Esophagus (tissue), 2 donors: Measurements from ENCODE around the gene FGF9. TPM values are rescaled to one million over a fixed set of nuclear protein-coding genes. Genes with fewer than 3 reads are reported as not detected.

Experiments used
- H3K27ac ChIP-seq, 2 donors: one replicate each; pipeline ENCODE4 v1.5.1; 2013; ENCODE audit warnings: low read depth in 2 of 2, mild to moderate bottlenecking in 2 of 2, inconsistent platforms in 1 of 2, low read length in 1 of 2, moderate library complexity in 1 of 2
- H3K27me3 ChIP-seq, 2 donors: one replicate each; pipeline ENCODE4 v1.6.1; 2013; ENCODE audit warnings: low read length in 2 of 2, control low read depth in 1 of 2, mild to moderate bottlenecking in 1 of 2; ENCODE audit not compliant: insufficient read depth in 2 of 2, control insufficient read depth in 1 of 2
- H3K36me3 ChIP-seq, 2 donors: one replicate each; pipeline ENCODE4 v1.6.1; 2013; ENCODE audit warnings: low read length in 1 of 2; ENCODE audit not compliant: control insufficient read depth in 2 of 2, insufficient read depth in 2 of 2
- H3K4me1 ChIP-seq, 2 donors: one replicate each; pipeline ENCODE4 v1.6.1; 2013; ENCODE audit warnings: low read length in 1 of 2; ENCODE audit not compliant: control insufficient read depth in 2 of 2, insufficient read depth in 2 of 2
- H3K4me3 ChIP-seq, 2 donors: one replicate each; pipeline ENCODE4 v1.5.1; 2013; ENCODE audit warnings: low read length in 2 of 2, mild to moderate bottlenecking in 2 of 2, low read depth in 1 of 2, moderate library complexity in 1 of 2
- H3K9me3 ChIP-seq, 2 donors: one replicate each; pipeline ENCODE4 v1.6.1; 2013; ENCODE audit warnings: mild to moderate bottlenecking in 2 of 2, low read depth in 1 of 2, low read length in 1 of 2, moderate library complexity in 1 of 2; ENCODE audit not compliant: control insufficient read depth in 2 of 2, insufficient read depth in 1 of 2
- WGBS, 2 donors: extraction: QIAGEN DNeasy Blood & Tissue Kit; methylation state at CpG; one replicate each; pipeline ENCODE4 v1.1.7; 2013; 5-methylcytosine and 5-hydroxymethylcytosine counted together
- polyA plus RNA-seq, 2 donors: library from polyadenylated mRNA; stranded (reverse); fragments of 200-250 nt; gene quantifications; one replicate each; pipeline ENCODE4 v1.2.3, GENCODE V29; 2013
- donor health status: healthy with polysubstance abuse.
- donor health status: Bipolar disorder and iron deficiency.

FGF9 gene
- polyA plus RNA-seq, 2 donors = 0.02 TPM

GRCh38 chr13:21659087-21659486 lies 11.8 kb upstream of the FGF9 start:
- 57 to 64% methylated on average over 6 of the region's 6 CpGs for WGBS, 2 donors
- Histone ChIP-seq H3K4me1 (no peaks in the 10 kb centered on the region), H3K4me3 (no peak overlapping the region), H3K36me3 (no peaks in the 10 kb centered on the region), H3K27ac (no peak overlapping the region), H3K27me3 (no peaks in the 10 kb centered on the region), H3K9me3 (no peaks in the 10 kb centered on the region)

DNA sequence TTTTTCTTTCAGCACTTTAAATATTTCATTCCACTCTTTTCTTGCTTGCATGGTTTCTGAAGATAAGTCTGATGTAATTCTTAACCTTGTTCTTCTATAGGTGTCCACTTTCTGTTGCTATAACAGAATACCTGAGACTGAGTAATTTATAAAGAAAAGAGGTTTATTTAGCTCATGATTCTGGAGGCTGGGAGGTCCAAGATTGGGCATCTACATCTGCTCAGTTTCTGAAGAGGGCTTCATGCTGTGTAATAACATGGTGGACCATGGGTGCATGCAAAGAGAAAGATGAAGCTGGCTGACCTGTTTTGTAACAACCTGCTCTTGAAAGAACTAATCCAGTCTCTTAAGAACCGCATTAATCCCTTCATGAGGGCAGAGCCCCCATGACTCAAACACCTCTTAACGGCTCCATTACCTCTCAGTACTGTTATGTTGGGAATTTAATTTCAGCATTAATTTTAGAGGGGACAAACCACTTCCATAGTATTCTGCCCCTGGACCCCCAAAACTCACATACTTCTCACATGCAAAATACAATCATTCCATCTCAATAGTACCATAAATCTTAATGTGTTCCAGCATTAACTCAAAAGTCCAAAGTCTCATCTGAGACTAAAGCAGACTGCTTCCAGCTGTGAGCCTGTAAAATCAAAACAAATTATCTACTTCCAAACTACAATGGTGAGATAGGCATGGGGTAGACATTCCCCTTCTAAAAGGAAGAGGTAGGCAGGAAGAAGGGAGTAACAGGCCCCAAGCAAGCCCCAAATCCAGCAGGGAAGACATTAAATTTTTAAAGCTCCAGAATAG lies 9.6 kb upstream of the FGF9 start:
- Histone ChIP-seq H3K27ac (no peak overlapping the region), H3K36me3 (no peaks in the 10 kb centered on the region), H3K4me1 (no peaks in the 10 kb centered on the region), H3K4me3 (no peak overlapping the region), H3K9me3 (no peaks in the 10 kb centered on the region), H3K27me3 (no peaks in the 10 kb centered on the region)
- WGBS, 2 donors = 78 to 88% methylated on average over 2 of the region's 2 CpGs

DNA sequence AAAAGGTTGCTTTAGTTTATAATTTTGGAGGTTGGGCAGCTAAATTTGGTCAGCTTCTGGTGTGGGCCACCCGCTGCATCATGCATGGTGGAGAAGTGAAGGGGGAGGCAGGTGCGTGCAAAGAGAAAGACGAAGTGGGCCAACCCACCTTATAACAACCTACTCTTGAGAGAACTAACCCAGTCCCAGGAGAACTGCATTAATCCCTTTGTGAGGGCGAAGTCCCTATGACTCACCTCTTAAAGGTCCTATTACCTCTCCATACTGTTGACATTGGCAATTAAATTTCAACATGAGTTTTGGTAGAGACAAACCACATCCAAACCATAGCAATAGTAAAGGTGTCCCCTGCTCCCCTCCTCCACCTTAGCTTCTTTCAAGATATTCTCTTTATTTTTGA lies 7.7 kb upstream of the FGF9 start:
- Histone ChIP-seq H3K27ac (no peak overlapping the region), H3K36me3 (no peaks in the 10 kb centered on the region), H3K4me3 (no peak overlapping the region), H3K4me1 (no peaks in the 10 kb centered on the region), H3K27me3 (no peaks in the 10 kb centered on the region), H3K9me3 (no peaks in the 10 kb centered on the region)
- WGBS, 2 donors = 78 to 79% methylated on average over 4 of the region's 4 CpGs

DNA sequence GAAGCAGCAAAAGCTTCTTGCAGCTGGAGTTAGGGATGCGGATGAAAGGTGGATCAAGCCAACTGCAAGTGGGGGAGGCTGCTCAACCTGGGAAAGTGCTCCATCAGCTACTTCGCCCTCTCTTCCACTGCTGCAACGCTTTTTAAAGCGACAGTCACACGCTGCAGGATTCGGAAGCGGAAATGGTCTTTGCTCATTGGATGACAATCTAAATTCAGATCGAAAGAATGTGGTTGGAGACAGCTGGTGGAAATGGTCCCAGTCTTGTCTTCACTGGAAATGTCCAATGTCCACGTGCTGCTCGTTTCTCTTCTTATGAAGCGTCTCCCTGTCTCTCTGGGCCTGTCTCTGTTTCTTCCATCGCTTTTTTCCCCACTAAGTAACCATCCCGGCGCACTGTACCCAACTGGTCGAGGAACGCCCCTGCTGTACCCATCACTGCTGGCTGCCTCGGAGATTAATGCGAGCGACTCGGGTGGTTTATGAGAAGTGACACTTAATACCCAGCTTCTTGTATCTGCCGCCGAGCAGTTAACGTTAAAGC lies 2.1 kb upstream of the FGF9 start:
- Histone ChIP-seq H3K4me1 (peaks cover 0 to 6% of the 10 kb centered on the region in 2 donors), H3K9me3 (no peaks in the 10 kb centered on the region), H3K27me3 (peaks cover 0 to 14% of the 10 kb centered on the region in 2 donors), H3K36me3 (no peaks in the 10 kb centered on the region), H3K27ac (no peak overlapping the region), H3K4me3 (peak overlapping the region; percentile 59 to 60)
- WGBS, 2 donors = 19 to 25% methylated on average over 23 of the region's 23 CpGs

DNA sequence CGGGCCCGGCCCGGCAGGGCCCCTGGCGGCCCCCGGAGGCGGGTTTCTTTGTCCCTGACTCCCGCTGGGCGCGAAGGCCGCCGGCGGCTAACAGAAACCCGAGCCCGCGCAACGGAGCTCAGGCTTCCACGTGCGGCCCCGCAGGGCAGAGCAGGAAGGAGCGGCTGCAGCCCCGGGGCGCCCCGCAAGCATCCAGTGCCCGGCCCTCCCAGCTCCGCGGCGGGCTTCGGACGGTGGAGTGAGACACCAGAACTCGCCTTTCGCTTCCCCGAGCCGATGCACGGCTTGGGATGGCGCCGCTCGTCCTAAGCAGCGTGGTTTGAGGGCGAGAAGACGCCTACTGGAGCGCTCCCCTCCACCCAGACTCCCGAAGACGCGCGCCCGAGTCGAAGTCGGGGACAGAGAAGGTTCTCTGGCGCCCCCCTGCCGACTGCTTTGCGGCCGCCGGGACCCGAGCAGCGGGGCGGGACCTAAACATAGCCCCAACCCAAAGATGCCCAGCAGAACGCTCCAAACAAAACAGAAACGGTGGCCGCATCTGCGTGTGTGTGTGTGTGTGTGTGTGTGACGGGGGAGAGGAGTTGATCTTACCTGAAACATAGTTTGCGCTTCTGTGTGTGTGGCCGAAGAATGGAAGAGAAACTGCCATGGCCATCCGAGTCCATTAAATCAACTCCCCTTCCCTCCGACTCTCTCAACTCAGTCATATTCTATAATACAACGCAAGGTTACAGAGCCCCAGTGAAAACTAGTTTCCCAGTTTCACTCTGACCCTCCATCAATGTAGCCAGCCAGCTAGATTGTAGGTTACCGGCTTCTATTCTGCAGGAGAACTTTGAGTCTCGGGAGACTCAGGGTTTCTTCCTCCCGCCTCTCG lies 629 bp upstream of the FGF9 start:
- Histone ChIP-seq H3K4me3 (peak overlapping the region; percentile 59 to 60), H3K27me3 (peaks cover 0 to 22% of the 10 kb centered on the region in 2 donors), H3K4me1 (peaks cover 2 to 11% of the 10 kb centered on the region in 2 donors), H3K27ac (no peak overlapping the region), H3K36me3 (no peaks in the 10 kb centered on the region), H3K9me3 (no peaks in the 10 kb centered on the region)
- WGBS, 2 donors = 0 to 1% methylated on average over 58 to 70 of the region's 70 CpGs

DNA sequence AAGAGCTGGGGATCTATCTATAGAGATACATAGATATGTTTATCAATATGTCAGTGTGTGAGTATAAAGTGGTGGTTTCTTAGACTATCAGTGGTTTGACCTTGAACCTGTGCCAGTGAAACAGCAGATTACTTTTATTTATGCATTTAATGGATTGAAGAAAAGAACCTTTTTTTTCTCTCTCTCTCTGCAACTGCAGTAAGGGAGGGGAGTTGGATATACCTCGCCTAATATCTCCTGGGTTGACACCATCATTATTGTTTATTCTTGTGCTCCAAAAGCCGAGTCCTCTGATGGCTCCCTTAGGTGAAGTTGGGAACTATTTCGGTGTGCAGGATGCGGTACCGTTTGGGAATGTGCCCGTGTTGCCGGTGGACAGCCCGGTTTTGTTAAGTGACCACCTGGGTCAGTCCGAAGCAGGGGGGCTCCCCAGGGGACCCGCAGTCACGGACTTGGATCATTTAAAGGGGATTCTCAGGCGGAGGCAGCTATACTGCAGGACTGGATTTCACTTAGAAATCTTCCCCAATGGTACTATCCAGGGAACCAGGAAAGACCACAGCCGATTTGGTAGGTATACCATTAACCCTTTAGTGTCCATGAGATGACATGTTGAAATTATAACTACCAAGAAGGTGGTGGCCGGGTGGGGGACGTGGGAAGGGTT lies 880 bp downstream of the FGF9 start:
- peaks cover 5 to 11% of the 10 kb centered on the region in 2 donors for H3K4me1 ChIP-seq
- peaks cover 2 to 33% of the 10 kb centered on the region in 2 donors for H3K27me3 ChIP-seq

DNA sequence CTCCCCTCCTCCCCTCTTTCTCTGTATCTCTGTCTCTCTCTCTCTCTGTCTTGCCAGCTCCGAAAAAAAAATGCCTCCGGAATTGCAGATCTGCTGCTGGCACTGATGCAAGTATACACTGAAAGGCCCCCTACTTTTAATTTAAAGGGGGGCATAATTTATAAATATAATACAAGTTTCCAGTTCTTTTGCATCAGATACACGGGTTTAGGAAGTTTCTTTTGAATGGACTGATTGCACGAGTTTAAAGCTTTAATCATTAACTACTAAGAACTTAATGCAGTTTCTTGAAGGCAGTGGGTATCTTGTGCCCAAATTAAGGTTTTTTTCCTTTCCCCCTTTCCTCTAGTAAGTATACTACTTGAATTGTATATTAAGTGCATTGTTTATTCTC lies 1.4 kb downstream of the FGF9 start:
- H3K9me3 ChIP-seq = no peaks in the 10 kb centered on the region
- H3K27me3 ChIP-seq = peaks cover 4 to 33% of the 10 kb centered on the region in 2 donors
- H3K4me1 ChIP-seq = peaks cover 5 to 11% of the 10 kb centered on the region in 2 donors
- WGBS, 2 donors = 2 to 3% methylated on average over 4 of the region's 4 CpGs
- H3K4me3 ChIP-seq = no peak overlapping the region
- H3K36me3 ChIP-seq = no peaks in the 10 kb centered on the region
- no peak overlapping the region for H3K27ac ChIP-seq

More for the DNA sequence above, 880 bp downstream of the FGF9 start:
- Histone ChIP-seq H3K27ac (no peak overlapping the region), H3K4me3 (peak overlapping the region in 1 of 2 donors; percentile 60), H3K36me3 (no peaks in the 10 kb centered on the region), H3K9me3 (no peaks in the 10 kb centered on the region)
- 2% methylated on average over 15 of the region's 15 CpGs for WGBS, 2 donors

GRCh38 chr13:21672796-21673538 lies 2.1 kb downstream of the FGF9 start:
- no peaks in the 10 kb centered on the region for H3K36me3 ChIP-seq
- H3K27me3 ChIP-seq = peaks cover 4 to 33% of the 10 kb centered on the region in 2 donors
- no peak overlapping the region for H3K27ac ChIP-seq
- peak overlapping the region in 1 of 2 donors; percentile 64 for H3K4me3 ChIP-seq
- no peaks in the 10 kb centered on the region for H3K9me3 ChIP-seq
- 8 to 13% methylated on average over 24 of the region's 24 CpGs for WGBS, 2 donors
- peaks cover 5 to 11% of the 10 kb centered on the region in 2 donors for H3K4me1 ChIP-seq

- WGBS, 2 donors = 0% methylated on average over 7 to 21 of the region's 21 CpGs
- Histone ChIP-seq H3K27me3 (peaks cover 4 to 33% of the 10 kb centered on the region in 2 donors), H3K36me3 (no peaks in the 10 kb centered on the region), H3K4me1 (peaks cover 5 to 11% of the 10 kb centered on the region in 2 donors), H3K4me3 (peak overlapping the region; percentile 49 to 64), H3K9me3 (no peaks in the 10 kb centered on the region), H3K27ac (no peak overlapping the region)
Measured at GRCh38 chr13:21673539-21673788, 2.6 kb downstream of the FGF9 start.
